H1 (cell line): ENCODE results near the gene LIN28B. TPM values are rescaled to one million over a fixed set of nuclear protein-coding genes. Genes with fewer than 3 reads are reported as not detected.
A peak's percentile ranks its signal among the peaks of the same experiment; 100 is the strongest.

Experiments used
- CBX5 ChIP-seq: fragments of 300-800, 300-1000 bp; sonication (generic); IDR thresholded peaks from 2 replicates; pipeline ENCODE4 v1.7.1; 2016; ENCODE audit warnings: antibody characterized with exemption, low read length, low read depth
- EGR1 ChIP-seq: IDR thresholded peaks from 2 replicates; pipeline ENCODE4 v1.6.1; 2011; ENCODE audit warnings: low read depth, low read length, borderline replicate concordance
- KDM1A ChIP-seq: fragments of 200-600, 300-600 bp; sonication (generic); IDR thresholded peaks from 2 replicates; pipeline ENCODE4 v1.7.1; 2016; ENCODE audit warnings: mild to moderate bottlenecking, low read length, borderline replicate concordance
- KDM4A ChIP-seq: IDR thresholded peaks from one replicate; pipeline ENCODE4 v1.7.1; 2012; ENCODE audit warnings: low read depth, mild to moderate bottlenecking, moderate library complexity, low read length, inconsistent platforms; ENCODE audit not compliant: severe bottlenecking
- MAFK ChIP-seq: IDR thresholded peaks from 2 replicates; pipeline ENCODE4 v1.6.1; 2012; ENCODE audit warnings: low read depth, mild to moderate bottlenecking, improper control_type of control experiment, low read length
- POLR2A ChIP-seq, 2 experiments: IDR thresholded peaks; 1 replicate in 1 of 2; 2 replicates in 1 of 2; pipeline ENCODE4 v1.6.1; 2011; ENCODE audit warnings: low read depth in 2 of 2, low read length in 2 of 2, mild to moderate bottlenecking in 2 of 2; ENCODE audit errors: control extremely low read depth in 1 of 2
- RBBP5 ChIP-seq: IDR thresholded peaks from 2 replicates; pipeline ENCODE4 v1.7.1; 2012; ENCODE audit warnings: low read depth, mild to moderate bottlenecking, inconsistent platforms, low read length, moderate library complexity, borderline replicate concordance
- TAF1 ChIP-seq: IDR thresholded peaks from 2 replicates; pipeline ENCODE4 v1.6.1; 2011; ENCODE audit warnings: mild to moderate bottlenecking, low read depth, low read length
- TAF7 ChIP-seq: optimal IDR thresholded peaks from 2 replicates; pipeline ENCODE3; 2011; ENCODE audit warnings: low read depth, mild to moderate bottlenecking, inconsistent platforms, low read length, moderate library complexity, borderline replicate concordance
- polyA plus RNA-seq, 7 experiments: library from polyadenylated mRNA; depleted of rRNA in 3 of 7; stranded (reverse) in 5 of 7; unstranded in 2 of 7; fragments of >200 nt in 5 of 7; fragments of 200-250 nt in 2 of 7; gene quantifications; 1 replicate in 5 of 7; 2 replicates in 1 of 7; 4 replicates in 1 of 7; pipeline versions ENCODE4 v1.2.1 to v1.2.3, GENCODE V29; 2011 to 2013; ENCODE audit warnings: missing spikeins in 2 of 7, mixed read lengths in 2 of 7
- total RNA-seq: library from RNA; stranded (reverse); fragmentation: NEBNext Ultra II Directional; extraction: Animal tissue kit (Norgen Biotek cat#: 25700); gene quantifications from 2 replicates; pipeline ENCODE4 v1.2.1, GENCODE V29; 2021
- TF ChIP-seq, protein P1 (sequence below), 3 experiments: IDR thresholded peaks; 1 replicate in 2 of 3; 2 replicates in 1 of 3; pipeline versions ENCODE4 v1.5.1 to v1.6.1; 2011; ENCODE audit warnings: low read length in 3 of 3, mild to moderate bottlenecking in 3 of 3, inconsistent platforms in 2 of 3, low read depth in 1 of 3, moderate library complexity in 1 of 3; ENCODE audit not compliant: insufficient read depth in 1 of 3; ENCODE audit errors: control extremely low read depth in 1 of 3
- TF ChIP-seq, protein P2 (sequence below): IDR thresholded peaks from 2 replicates; pipeline ENCODE4 v1.6.1; 2012; ENCODE audit warnings: inconsistent platforms

Gene LIN28B
- total and polyA plus RNA-seq, 2 of the 8 experiments (the other 6 are each of a cell fraction or from before 2014, with no cell fraction given), result 27.4 to 94.7 TPM

DNA sequence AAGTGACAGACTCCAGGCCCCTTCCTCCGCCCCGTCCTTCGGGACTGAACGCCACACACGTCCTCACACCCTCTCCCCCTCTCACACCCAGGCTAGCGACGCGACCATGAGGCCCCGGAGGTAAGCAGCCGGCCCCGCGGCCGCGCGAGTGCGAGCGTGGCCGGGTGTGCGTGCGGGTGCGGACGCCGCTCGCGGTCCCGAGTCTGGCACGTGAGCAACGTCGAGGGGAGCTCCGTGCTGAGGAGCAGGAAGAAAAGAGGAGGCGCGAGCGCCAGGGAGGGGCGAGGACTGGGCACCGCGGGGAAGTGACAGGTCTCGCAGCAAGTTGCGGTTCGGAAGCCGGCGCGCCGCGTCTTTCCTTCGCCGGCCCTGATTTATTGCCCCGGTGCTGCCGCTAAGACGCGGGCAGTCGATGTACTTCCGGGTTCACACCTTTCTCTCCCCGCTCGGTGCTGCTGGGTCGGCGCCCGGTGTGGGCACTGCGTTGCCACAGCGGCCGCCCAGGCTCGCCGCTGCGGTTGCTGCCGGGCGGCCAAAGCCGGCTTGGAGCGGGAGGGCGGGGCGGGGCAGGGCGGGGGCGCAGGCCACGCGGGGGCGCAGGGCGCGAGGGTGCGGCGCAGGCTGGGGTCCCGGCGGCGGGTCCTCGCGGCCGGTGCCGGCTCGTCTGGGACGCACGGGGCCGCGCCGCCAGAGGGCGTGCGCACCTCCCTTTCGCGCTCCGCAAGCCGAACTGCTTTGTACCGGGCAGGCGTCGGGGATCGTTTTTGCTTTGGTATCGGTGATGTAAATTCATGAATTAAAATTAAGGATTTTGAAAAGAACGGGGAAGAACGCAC, 15.8 kb upstream of the LIN28B start (continued):
- TF ChIP-seq, protein P1, sequence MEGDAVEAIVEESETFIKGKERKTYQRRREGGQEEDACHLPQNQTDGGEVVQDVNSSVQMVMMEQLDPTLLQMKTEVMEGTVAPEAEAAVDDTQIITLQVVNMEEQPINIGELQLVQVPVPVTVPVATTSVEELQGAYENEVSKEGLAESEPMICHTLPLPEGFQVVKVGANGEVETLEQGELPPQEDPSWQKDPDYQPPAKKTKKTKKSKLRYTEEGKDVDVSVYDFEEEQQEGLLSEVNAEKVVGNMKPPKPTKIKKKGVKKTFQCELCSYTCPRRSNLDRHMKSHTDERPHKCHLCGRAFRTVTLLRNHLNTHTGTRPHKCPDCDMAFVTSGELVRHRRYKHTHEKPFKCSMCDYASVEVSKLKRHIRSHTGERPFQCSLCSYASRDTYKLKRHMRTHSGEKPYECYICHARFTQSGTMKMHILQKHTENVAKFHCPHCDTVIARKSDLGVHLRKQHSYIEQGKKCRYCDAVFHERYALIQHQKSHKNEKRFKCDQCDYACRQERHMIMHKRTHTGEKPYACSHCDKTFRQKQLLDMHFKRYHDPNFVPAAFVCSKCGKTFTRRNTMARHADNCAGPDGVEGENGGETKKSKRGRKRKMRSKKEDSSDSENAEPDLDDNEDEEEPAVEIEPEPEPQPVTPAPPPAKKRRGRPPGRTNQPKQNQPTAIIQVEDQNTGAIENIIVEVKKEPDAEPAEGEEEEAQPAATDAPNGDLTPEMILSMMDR (IDR thresholded peaks at IDR 0.05; ENCODE audit: control extremely low read depth in 1 of 3, insufficient read depth in 1 of 3, low read depth in 1 of 3, low read length in 3 of 3), result peak; percentile 71 to 90 (median 75)
- peak; percentile 40; the same call in 1 of the 2 replicates for TF ChIP-seq KDM1A
- peak; percentile 92; the same call in 1 of the 2 replicates for TF ChIP-seq RBBP5
- TF ChIP-seq KDM4A, result peak; percentile 99
- peak; percentile 90 for TF ChIP-seq TAF7
- peak; percentile 85 for TF ChIP-seq TAF1
- TF ChIP-seq, protein P2, sequence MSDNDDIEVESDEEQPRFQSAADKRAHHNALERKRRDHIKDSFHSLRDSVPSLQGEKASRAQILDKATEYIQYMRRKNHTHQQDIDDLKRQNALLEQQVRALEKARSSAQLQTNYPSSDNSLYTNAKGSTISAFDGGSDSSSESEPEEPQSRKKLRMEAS, result peak; percentile 97
- no peak for TF ChIP-seq MAFK
- TF ChIP-seq POLR2A (IDR thresholded peaks at IDR 0.05; ENCODE audit: control extremely low read depth in 1 of 2, low read depth in 2 of 2, low read length in 2 of 2), result peak in 1 of 2 experiments; percentile 33; a peak in 2 of 3 replicates
- no peak for TF ChIP-seq CBX5
- TF ChIP-seq EGR1, result no peak; the same call in 1 of the 2 replicates
